ENCODE results near the gene KRT2. TPM values are rescaled to one million over a fixed set of nuclear protein-coding genes. Genes with fewer than 3 reads are reported as not detected.

KRT2 gene
- total RNA-seq, 4 donors from 2014 or later = 1.3 TPM; not detected in 3

- no peak for TF ChIP-seq POLR2A (IDR thresholded peaks at IDR 0.05)
- TF ChIP-seq, protein P1, sequence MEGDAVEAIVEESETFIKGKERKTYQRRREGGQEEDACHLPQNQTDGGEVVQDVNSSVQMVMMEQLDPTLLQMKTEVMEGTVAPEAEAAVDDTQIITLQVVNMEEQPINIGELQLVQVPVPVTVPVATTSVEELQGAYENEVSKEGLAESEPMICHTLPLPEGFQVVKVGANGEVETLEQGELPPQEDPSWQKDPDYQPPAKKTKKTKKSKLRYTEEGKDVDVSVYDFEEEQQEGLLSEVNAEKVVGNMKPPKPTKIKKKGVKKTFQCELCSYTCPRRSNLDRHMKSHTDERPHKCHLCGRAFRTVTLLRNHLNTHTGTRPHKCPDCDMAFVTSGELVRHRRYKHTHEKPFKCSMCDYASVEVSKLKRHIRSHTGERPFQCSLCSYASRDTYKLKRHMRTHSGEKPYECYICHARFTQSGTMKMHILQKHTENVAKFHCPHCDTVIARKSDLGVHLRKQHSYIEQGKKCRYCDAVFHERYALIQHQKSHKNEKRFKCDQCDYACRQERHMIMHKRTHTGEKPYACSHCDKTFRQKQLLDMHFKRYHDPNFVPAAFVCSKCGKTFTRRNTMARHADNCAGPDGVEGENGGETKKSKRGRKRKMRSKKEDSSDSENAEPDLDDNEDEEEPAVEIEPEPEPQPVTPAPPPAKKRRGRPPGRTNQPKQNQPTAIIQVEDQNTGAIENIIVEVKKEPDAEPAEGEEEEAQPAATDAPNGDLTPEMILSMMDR (IDR thresholded peaks at IDR 0.05) = no peak
- intact Hi-C loops (cut with DNase I) = no loop called here
- H3K27ac ChIP-seq = no peak overlapping the region
- no peak for DNase-seq
- WGBS, 2 donors = 65 to 72% methylated on average over 6 of the region's 6 CpGs
- no peaks in the 10 kb centered on the region for H3K9me3 ChIP-seq
- H3K36me3 ChIP-seq = no peaks in the 10 kb centered on the region
- no peak overlapping the region for H3K4me3 ChIP-seq (replicated peaks in 1 of 3)
- no peaks in the 10 kb centered on the region for H3K27me3 ChIP-seq
- no peaks in the 10 kb centered on the region for H3K4me1 ChIP-seq
Measured at GRCh38 chr12:52615208-52615868, 36.7 kb downstream of the KRT2 start.

DNA sequence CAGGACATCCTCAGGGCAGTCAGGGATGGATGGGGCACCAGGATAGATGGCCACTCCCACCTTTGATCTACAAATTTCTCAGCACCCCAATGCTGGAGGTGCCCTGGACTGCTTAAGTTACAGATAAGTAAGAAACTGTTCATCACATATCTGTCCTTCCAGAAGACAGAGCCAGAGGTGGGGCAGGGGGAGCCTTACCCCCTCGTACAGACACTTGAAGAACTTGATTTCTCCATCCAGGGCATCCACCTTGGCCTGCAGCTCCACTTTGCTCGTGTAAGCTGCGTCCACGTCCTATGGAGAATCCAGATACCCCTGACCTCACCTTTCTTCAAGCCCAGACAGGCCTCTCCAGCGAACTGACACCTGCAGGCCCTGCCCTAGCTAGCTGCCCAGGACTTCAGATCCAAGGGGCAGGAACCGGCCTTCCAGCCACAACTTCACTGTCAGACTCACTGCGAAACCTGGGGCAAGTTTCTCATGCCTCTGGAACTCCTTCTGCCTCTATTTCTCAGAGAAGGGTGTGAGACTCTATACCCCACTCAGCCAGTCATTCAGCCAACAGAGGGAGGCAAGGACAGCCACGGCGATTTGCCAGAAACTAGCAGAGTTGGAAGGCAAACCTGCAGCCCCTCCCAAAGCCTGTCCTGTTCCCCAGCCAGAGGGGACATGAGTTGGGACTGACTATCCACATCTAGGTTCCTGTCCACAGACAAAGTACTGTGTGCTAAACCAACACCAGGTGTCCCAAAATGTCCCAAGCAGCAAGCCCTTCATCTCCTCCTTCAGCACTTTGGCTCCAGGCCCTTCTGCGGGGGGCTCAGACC lies 37.4 kb downstream of the KRT2 start:
- H3K27me3 ChIP-seq = no peaks in the 10 kb centered on the region
- no peak overlapping the region for H3K27ac ChIP-seq
- intact Hi-C loops (cut with DNase I) = no loop called here
- 92 to 93% methylated on average over 10 of the region's 10 CpGs for WGBS, 2 donors
- H3K4me1 ChIP-seq = no peaks in the 10 kb centered on the region
- no peaks in the 10 kb centered on the region for H3K9me3 ChIP-seq
- DNase-seq = no peak
- no peak overlapping the region for H3K4me3 ChIP-seq (replicated peaks in 1 of 3)
- no peak for TF ChIP-seq POLR2A (IDR thresholded peaks at IDR 0.05)
- TF ChIP-seq, protein P1 (IDR thresholded peaks at IDR 0.05) = no peak
- H3K36me3 ChIP-seq = no peaks in the 10 kb centered on the region

- Histone ChIP-seq H3K9me3 (no peaks in the 10 kb centered on the region), H3K27me3 (no peaks in the 10 kb centered on the region), H3K36me3 (no peaks in the 10 kb centered on the region), H3K27ac (no peak overlapping the region), H3K4me1 (no peaks in the 10 kb centered on the region), H3K4me3 (replicated peaks in 1 of 3) (no peak overlapping the region)
- DNase-seq = no peak
- intact Hi-C loops (cut with DNase I) = no loop called here
- TF ChIP-seq, protein P1 (IDR thresholded peaks at IDR 0.05) = no peak
- no peak for TF ChIP-seq POLR2A (IDR thresholded peaks at IDR 0.05)
- 93 to 94% methylated on average over 9 of the region's 9 CpGs for WGBS, 2 donors
Measured at GRCh38 chr12:52613384-52614030, 38.5 kb downstream of the KRT2 start.

DNA sequence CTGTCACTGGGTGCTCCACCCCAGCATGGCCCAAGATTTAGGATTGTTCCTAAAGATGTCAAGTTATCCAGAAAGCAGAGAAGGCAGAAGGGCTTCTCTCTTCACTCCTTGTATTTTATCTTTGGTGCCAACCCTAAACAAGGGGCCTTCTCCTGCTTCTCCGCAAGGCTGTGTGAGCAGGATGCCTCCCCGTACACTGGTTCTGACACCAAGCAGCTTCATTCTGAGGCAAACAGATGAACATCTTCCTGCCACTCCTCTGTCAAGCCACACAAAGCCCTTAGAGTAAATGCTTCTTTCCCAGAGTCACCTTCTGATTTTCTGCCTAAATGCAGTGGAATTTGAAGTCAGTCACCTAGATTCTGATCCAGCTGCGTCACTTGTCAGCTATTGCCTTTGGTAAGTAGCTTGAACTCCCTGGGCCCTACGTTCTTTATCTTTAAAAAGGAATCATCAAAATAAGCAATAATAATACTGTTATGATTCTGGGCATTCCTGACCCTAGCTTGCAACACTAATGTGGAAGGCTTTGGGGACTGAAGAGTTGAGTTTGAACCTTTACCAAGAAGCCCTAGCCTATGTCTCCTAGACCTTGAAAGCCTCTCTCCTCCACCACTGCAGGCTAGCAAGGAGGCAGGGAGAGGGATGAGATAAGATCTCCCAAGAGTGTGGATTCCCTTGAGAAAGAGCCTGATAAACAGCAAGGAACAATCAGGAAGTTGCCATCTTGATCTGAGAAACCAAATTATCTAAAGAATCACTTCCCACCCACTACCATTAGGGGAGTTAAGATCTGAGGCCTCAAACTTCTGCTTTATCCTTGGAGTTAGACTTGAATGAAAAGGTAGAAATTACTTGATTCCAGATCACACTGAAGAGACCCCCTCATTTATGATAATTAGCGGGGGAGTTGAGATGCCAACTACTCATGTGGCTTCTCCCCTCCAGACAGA lies 39.3 kb downstream of the KRT2 start:
- H3K4me1 ChIP-seq = no peaks in the 10 kb centered on the region
- H3K27me3 ChIP-seq = no peaks in the 10 kb centered on the region
- H3K4me3 ChIP-seq (replicated peaks in 1 of 3) = no peak overlapping the region
- no peaks in the 10 kb centered on the region for H3K36me3 ChIP-seq
- intact Hi-C loops (cut with DNase I) = no loop called here
- DNase-seq = no peak
- no peak overlapping the region for H3K27ac ChIP-seq
- no peak for TF ChIP-seq POLR2A (IDR thresholded peaks at IDR 0.05)
- TF ChIP-seq, protein P1 (IDR thresholded peaks at IDR 0.05) = no peak
- H3K9me3 ChIP-seq = no peaks in the 10 kb centered on the region
- WGBS, 2 donors = 88 to 93% methylated on average over 5 of the region's 5 CpGs

Measured in thyroid gland (tissue), 4 donors.